Vagina (tissue), 2 donors: ENCODE measurements around the gene MAN2B2.

ENCODE experiments used
- POLR2A ChIP-seq, 2 donors: fragments of 450-650 bp; IDR thresholded peaks; one replicate each; pipeline ENCODE4 v1.6.1; 2017; ENCODE audit warnings: antibody characterized with exemption in 2 of 2, mild to moderate bottlenecking in 2 of 2, moderate library complexity in 2 of 2
- POLR2AphosphoS5 ChIP-seq, 2 donors: sonication (generic); formaldehyde crosslinking; IDR thresholded peaks; one replicate each; pipeline ENCODE4 v1.9.0; 2017; ENCODE audit warnings: antibody characterized with exemption in 2 of 2, mild to moderate bottlenecking in 2 of 2, low read depth in 1 of 2; ENCODE audit not compliant: insufficient read depth in 1 of 2
- TF ChIP-seq, protein P1 (sequence below), 3 experiments: fragments of 450-650 bp in 2 of 3; fragments of 200-600 bp in 1 of 3; sonication (generic) in 1 of 3; IDR thresholded peaks; one replicate each; pipeline ENCODE4 v1.5.1; 2017 to 2019; ENCODE audit warnings: antibody characterized with exemption in 3 of 3, mild to moderate bottlenecking in 2 of 3, moderate library complexity in 2 of 3

- TF ChIP-seq, protein P1, sequence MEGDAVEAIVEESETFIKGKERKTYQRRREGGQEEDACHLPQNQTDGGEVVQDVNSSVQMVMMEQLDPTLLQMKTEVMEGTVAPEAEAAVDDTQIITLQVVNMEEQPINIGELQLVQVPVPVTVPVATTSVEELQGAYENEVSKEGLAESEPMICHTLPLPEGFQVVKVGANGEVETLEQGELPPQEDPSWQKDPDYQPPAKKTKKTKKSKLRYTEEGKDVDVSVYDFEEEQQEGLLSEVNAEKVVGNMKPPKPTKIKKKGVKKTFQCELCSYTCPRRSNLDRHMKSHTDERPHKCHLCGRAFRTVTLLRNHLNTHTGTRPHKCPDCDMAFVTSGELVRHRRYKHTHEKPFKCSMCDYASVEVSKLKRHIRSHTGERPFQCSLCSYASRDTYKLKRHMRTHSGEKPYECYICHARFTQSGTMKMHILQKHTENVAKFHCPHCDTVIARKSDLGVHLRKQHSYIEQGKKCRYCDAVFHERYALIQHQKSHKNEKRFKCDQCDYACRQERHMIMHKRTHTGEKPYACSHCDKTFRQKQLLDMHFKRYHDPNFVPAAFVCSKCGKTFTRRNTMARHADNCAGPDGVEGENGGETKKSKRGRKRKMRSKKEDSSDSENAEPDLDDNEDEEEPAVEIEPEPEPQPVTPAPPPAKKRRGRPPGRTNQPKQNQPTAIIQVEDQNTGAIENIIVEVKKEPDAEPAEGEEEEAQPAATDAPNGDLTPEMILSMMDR (IDR thresholded peaks at IDR 0.05): no peak
- TF ChIP-seq POLR2A (IDR thresholded peaks at IDR 0.05) (no peak), POLR2AphosphoS5 (IDR thresholded peaks at IDR 0.05; ENCODE audit: insufficient read depth in 1 of 2, low read depth in 1 of 2) (no peak)
Observed at GRCh38 chr4:6557185-6557584, 17.8 kb upstream of the MAN2B2 start.
